ENCODE measurements around the gene GALNT9.

DNA sequence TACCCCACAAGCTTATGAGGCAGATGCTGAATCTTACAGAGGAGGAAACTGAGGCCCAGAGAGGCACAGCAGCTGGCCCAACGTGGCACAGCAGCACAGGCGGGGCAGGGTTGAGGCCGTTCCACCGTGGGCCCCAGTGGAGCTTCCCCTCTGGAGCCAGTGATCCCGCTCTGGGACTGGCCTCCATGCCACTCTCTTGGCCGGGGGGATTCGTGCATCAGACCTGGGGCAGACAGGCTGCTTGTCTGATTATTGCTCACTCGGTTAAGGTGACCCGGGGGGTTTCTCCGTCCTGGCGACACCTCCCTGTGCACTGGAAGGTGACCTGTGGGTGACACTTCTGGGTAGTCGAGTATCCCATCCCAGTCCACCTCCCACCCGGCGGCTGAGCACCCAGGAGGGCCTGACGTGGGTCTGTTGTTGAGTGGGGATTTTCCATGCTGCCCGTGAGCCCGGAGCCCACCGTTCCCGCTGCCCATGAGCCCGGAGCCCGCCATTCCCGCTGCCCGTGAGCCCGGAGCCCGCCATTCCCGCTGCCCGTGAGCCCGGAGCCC is 157.3 kb downstream of the GALNT9 start:
- TF ChIP-seq, protein P1, sequence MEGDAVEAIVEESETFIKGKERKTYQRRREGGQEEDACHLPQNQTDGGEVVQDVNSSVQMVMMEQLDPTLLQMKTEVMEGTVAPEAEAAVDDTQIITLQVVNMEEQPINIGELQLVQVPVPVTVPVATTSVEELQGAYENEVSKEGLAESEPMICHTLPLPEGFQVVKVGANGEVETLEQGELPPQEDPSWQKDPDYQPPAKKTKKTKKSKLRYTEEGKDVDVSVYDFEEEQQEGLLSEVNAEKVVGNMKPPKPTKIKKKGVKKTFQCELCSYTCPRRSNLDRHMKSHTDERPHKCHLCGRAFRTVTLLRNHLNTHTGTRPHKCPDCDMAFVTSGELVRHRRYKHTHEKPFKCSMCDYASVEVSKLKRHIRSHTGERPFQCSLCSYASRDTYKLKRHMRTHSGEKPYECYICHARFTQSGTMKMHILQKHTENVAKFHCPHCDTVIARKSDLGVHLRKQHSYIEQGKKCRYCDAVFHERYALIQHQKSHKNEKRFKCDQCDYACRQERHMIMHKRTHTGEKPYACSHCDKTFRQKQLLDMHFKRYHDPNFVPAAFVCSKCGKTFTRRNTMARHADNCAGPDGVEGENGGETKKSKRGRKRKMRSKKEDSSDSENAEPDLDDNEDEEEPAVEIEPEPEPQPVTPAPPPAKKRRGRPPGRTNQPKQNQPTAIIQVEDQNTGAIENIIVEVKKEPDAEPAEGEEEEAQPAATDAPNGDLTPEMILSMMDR (IDR thresholded peaks at IDR 0.05) = no peak
- no peak for TF ChIP-seq POLR2A (IDR thresholded peaks at IDR 0.05)

Data from lower leg skin (tissue), 3 donors.